ENCODE measurements around the gene CTSE. TPM values are rescaled to one million over a fixed set of nuclear protein-coding genes. Genes with fewer than 3 reads are reported as not detected.

CTSE gene
- total RNA-seq, 4 donors from 2014 or later = not detected

- 86% methylated on average over 4 of the region's 4 CpGs for WGBS, 2 donors
- TF ChIP-seq POLR2A (IDR thresholded peaks at IDR 0.05) = no peak
- TF ChIP-seq CTCF (IDR thresholded peaks at IDR 0.05) = no peak
- no peak for TF ChIP-seq EP300 (IDR thresholded peaks at IDR 0.05)
Observed at GRCh38 chr1:206020393-206021007, 3.2 kb downstream of the CTSE start.

GRCh38 chr1:206015071-206015470, 8.6 kb downstream of the CTSE start:
- Histone ChIP-seq H3K4me1 (peaks cover 0 to 4% (median 0%) of the 10 kb centered on the region in 4 donors), H3K36me3 (no peaks in the 10 kb centered on the region), H3K27me3 (no peaks in the 10 kb centered on the region), H3K9me3 (no peaks in the 10 kb centered on the region), H3K27ac (no peak overlapping the region), H3K4me3 (no peak overlapping the region)
- TF ChIP-seq EP300 (IDR thresholded peaks at IDR 0.05) (no peak), POLR2A (IDR thresholded peaks at IDR 0.05) (no peak), CTCF (IDR thresholded peaks at IDR 0.05) (no peak)
- no peak for DNase-seq (ENCODE audit: low spot score in 2 of 2)
- WGBS, 2 donors = 68 to 72% methylated on average over 1 of the region's 1 CpG

More at GRCh38 chr1:206020393-206021007, 3.2 kb downstream of the CTSE start:
- no peaks in the 10 kb centered on the region for H3K36me3 ChIP-seq
- no peaks in the 10 kb centered on the region for H3K4me1 ChIP-seq
- no peaks in the 10 kb centered on the region for H3K27me3 ChIP-seq
- no peaks in the 10 kb centered on the region for H3K9me3 ChIP-seq
- no peak for DNase-seq (ENCODE audit: low spot score in 2 of 2)
- H3K27ac ChIP-seq = no peak overlapping the region
- no peak overlapping the region for H3K4me3 ChIP-seq

GRCh38 chr1:206014601-206015000, 9.1 kb downstream of the CTSE start:
- Histone ChIP-seq H3K36me3 (no peaks in the 10 kb centered on the region), H3K27me3 (no peaks in the 10 kb centered on the region), H3K27ac (no peak overlapping the region), H3K4me1 (peaks cover 0 to 4% (median 0%) of the 10 kb centered on the region in 4 donors), H3K9me3 (no peaks in the 10 kb centered on the region), H3K4me3 (no peak overlapping the region)
- no peak for DNase-seq (ENCODE audit: low spot score in 2 of 2)
- WGBS, 2 donors = 83 to 86% methylated on average over 5 of the region's 5 CpGs
- TF ChIP-seq POLR2A (IDR thresholded peaks at IDR 0.05) (no peak), CTCF (IDR thresholded peaks at IDR 0.05) (no peak), EP300 (IDR thresholded peaks at IDR 0.05) (no peak)

- no peak overlapping the region for H3K4me3 ChIP-seq
- no peak overlapping the region for H3K27ac ChIP-seq
- H3K27me3 ChIP-seq = no peaks in the 10 kb centered on the region
- WGBS, 2 donors = 80 to 88% methylated on average over 6 of the region's 6 CpGs
- peaks cover 0 to 4% (median 0%) of the 10 kb centered on the region in 4 donors for H3K4me1 ChIP-seq
- H3K9me3 ChIP-seq = no peaks in the 10 kb centered on the region
- TF ChIP-seq EP300 (IDR thresholded peaks at IDR 0.05) (no peak), CTCF (IDR thresholded peaks at IDR 0.05) (no peak), POLR2A (IDR thresholded peaks at IDR 0.05) (no peak)
- H3K36me3 ChIP-seq = no peaks in the 10 kb centered on the region
- DNase-seq (ENCODE audit: low spot score in 2 of 2) = no peak
Observed at GRCh38 chr1:206013026-206013795, 10.5 kb downstream of the CTSE start.

All from tibial nerve (tissue), 4 donors.